A673 (cell line): ENCODE data around the gene EXD3.
"Not testable (repeated sequence)": the region's sequence is repeated elsewhere in the genome, so short reads cannot be mapped to it uniquely, and the experiment has no call there.

Source experiments
- EZH2 ChIP-seq: fragments of 200-600 bp; sonication (generic); IDR thresholded peaks from 2 replicates; pipeline ENCODE4 v1.6.1; 2017; ENCODE audit warnings: borderline replicate concordance, low read depth, mild to moderate bottlenecking, mixed read lengths, antibody characterized with exemption, low read length; ENCODE audit not compliant: poor library complexity, severe bottlenecking
- TF ChIP-seq, protein P1 (sequence below): fragments of 300-800, 200-600 bp; sonication (generic); conservative IDR thresholded peaks from 2 replicates; pipeline ENCODE4 v1.5.1; 2017; ENCODE audit warnings: low read depth, mild to moderate bottlenecking, antibody characterized with exemption, low read length, moderate library complexity, mixed read lengths

DNA sequence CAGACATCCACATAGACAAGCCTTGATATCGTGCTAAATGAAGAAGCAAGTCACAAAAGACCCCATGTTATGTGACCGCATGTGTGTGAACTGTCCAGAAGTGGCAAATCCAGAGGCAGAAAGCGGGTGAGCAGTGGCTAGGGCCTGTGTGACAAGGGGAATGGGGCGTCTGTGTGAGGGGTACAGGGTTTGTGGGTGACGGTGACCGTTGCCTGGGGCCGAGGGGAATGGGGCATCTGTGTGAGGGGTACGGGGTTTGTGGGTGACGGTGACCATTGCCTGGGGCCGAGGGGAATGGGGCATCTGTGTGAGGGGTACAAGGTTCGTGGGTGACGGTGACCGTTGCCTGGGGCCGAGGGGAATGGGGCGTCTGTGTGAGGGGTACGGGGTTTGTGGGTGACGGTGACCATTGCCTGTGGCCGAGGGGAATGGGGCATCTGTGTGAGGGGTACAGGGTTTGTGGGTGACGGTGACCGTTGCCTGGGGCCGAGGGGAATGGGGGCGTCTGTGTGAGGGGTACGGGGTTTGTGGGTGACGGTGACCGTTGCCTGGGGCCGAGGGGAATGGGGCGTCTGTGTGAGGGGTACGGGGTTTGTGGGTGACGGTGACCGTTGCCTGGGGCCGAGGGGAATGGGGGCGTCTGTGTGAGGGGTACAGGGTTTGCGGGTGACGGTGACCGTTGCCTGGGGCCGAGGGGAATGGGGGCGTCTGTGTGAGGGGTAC, 44.1 kb downstream of the EXD3 start:
- TF ChIP-seq, protein P1, sequence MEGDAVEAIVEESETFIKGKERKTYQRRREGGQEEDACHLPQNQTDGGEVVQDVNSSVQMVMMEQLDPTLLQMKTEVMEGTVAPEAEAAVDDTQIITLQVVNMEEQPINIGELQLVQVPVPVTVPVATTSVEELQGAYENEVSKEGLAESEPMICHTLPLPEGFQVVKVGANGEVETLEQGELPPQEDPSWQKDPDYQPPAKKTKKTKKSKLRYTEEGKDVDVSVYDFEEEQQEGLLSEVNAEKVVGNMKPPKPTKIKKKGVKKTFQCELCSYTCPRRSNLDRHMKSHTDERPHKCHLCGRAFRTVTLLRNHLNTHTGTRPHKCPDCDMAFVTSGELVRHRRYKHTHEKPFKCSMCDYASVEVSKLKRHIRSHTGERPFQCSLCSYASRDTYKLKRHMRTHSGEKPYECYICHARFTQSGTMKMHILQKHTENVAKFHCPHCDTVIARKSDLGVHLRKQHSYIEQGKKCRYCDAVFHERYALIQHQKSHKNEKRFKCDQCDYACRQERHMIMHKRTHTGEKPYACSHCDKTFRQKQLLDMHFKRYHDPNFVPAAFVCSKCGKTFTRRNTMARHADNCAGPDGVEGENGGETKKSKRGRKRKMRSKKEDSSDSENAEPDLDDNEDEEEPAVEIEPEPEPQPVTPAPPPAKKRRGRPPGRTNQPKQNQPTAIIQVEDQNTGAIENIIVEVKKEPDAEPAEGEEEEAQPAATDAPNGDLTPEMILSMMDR: not testable (repeated sequence)
- TF ChIP-seq EZH2: not testable (repeated sequence)
